CD4-positive, alpha-beta memory T cell (primary cell): ENCODE measurements around the gene SLC27A2. TPM values are rescaled to one million over a fixed set of nuclear protein-coding genes. Genes with fewer than 3 reads are reported as not detected.

Experiments used
- CTCF ChIA-PET: fragments of 350-600 bp; sonication (Branson Sonifier 250); formaldehyde crosslinking; loops from one replicate; lab custom pipeline; 2021; ENCODE audit warnings: inconsistent platforms; ENCODE audit not compliant: partially characterized antibody; lab: Charles Lee
- POLR2A ChIA-PET: fragments of 350-600 bp; sonication (Branson Sonifier 250); formaldehyde crosslinking; loops from one replicate; lab custom pipeline; 2021; ENCODE audit not compliant: partially characterized antibody; lab: Charles Lee
- DNase-seq, 5 donors: peaks; one replicate each; pipeline versions ENCODE4 v3.0.0 to v3.0.0-alpha.2; 2020 to 2022; ENCODE audit warnings: mixed read lengths in 1 of 5
- H3K27ac ChIP-seq: one replicate; pipeline ENCODE4 v1.7.0; 2013; ENCODE audit warnings: low read depth, low read length
- H3K27me3 ChIP-seq: 2 replicates; pipeline ENCODE4 v1.7.0; 2013; ENCODE audit warnings: mild to moderate bottlenecking, low read length, moderate library complexity; ENCODE audit not compliant: insufficient read depth
- H3K36me3 ChIP-seq: 2 replicates; pipeline ENCODE4 v1.7.0; 2013; ENCODE audit warnings: mild to moderate bottlenecking, low read length, moderate library complexity; ENCODE audit not compliant: insufficient read depth
- H3K4me1 ChIP-seq: 2 replicates; pipeline ENCODE4 v1.7.0; 2013; ENCODE audit warnings: mild to moderate bottlenecking, low read length, moderate library complexity; ENCODE audit not compliant: insufficient read depth
- H3K4me3 ChIP-seq, 2 donors: one replicate each; pipeline ENCODE4 v1.7.0; 2013; ENCODE audit warnings: low read length in 2 of 2, mild to moderate bottlenecking in 1 of 2
- H3K9me3 ChIP-seq, 2 donors: one replicate each; pipeline ENCODE4 v1.7.0; 2013; ENCODE audit warnings: low read length in 2 of 2, control low read depth in 1 of 2; ENCODE audit not compliant: control insufficient read depth in 1 of 2
- H3K27ac Mint-ChIP-seq, 7 donors: one replicate each; pipeline ENCODE4 v1.8.0; 2020 to 2021; ENCODE audit warnings: mixed read lengths in 7 of 7, mild to moderate bottlenecking in 6 of 7, inconsistent platforms in 3 of 7, moderate library complexity in 3 of 7
- H3K27me3 Mint-ChIP-seq, 2 donors: one replicate each; pipeline ENCODE4 v1.8.0; 2020 to 2021; ENCODE audit warnings: mixed read lengths in 2 of 2
- H3K36me3 Mint-ChIP-seq, 2 donors: one replicate each; pipeline ENCODE4 v1.8.0; 2020 to 2021; ENCODE audit warnings: mixed read lengths in 2 of 2, inconsistent platforms in 1 of 2, mild to moderate bottlenecking in 1 of 2
- H3K4me1 Mint-ChIP-seq, 4 donors: one replicate each; pipeline ENCODE4 v1.8.0; 2020 to 2021; ENCODE audit warnings: mixed read lengths in 4 of 4, mild to moderate bottlenecking in 1 of 4
- H3K4me3 Mint-ChIP-seq, 8 donors: one replicate each; pipeline ENCODE4 v1.8.0; 2020 to 2021; ENCODE audit warnings: mixed read lengths in 8 of 8, mild to moderate bottlenecking in 7 of 8, moderate library complexity in 6 of 8, inconsistent platforms in 3 of 8
- H3K9me3 Mint-ChIP-seq, 8 donors: one replicate each; pipeline ENCODE4 v1.8.0; 2020 to 2021; ENCODE audit warnings: mixed read lengths in 8 of 8, mild to moderate bottlenecking in 5 of 8, inconsistent platforms in 3 of 8, moderate library complexity in 1 of 8
- intact Hi-C: fragments of 100-400 bp; cut with micrococcal nuclease; formaldehyde crosslinking; loops from one replicate; pipeline ENCODE4 v1.15.1; 2023
- polyA plus RNA-seq, 2 donors: library from polyadenylated mRNA; unstranded; fragments of 300-500 nt; fragmentation: Illumina TruSeq; gene quantifications; one replicate each; pipeline ENCODE4 v1.2.3, GENCODE V29; 2021
- total RNA-seq, 2 experiments: library from RNA; stranded (reverse); gene quantifications; one replicate each; pipeline ENCODE4 v1.2.3, GENCODE V29; 2021

The SLC27A2 gene
- total and polyA plus RNA-seq, 4 experiments from 2014 or later = 0.61 to 0.93 (median 0.75) TPM; not detected in 1

DNA sequence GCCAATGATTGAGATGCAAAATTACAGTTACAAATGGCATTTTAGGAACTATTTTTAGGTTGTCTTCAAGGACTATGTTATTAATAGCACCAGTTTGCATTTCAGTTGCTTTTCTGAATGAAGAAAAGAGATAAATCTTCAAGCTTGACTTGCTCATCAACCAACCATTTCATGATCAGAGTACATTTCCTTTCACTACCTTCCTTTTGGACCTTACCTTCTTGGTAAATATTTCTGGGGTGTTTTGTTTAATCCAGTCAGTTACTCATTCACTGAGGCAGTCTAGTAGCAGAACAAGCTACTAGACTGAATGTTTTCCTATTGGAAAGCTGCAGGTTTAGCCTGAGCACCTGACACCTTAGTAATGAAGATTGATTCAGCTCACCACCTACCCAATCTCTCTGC, 8.2 kb downstream of the SLC27A2 start:
- POLR2A ChIA-PET = no interaction called here
- no peak for DNase-seq
- H3K36me3 Mint-ChIP-seq = no peaks in the 10 kb centered on the region
- no peak overlapping the region for H3K4me3 Mint-ChIP-seq
- H3K4me3 ChIP-seq = no peak overlapping the region
- intact Hi-C loops = no loop called here
- no peak overlapping the region for H3K27ac Mint-ChIP-seq
- H3K9me3 ChIP-seq = no peaks in the 10 kb centered on the region
- H3K27me3 ChIP-seq = no peaks in the 10 kb centered on the region
- H3K27ac ChIP-seq = no peak overlapping the region
- no peaks in the 10 kb centered on the region for H3K4me1 ChIP-seq
- no peaks in the 10 kb centered on the region for H3K36me3 ChIP-seq
- no peaks in the 10 kb centered on the region for H3K27me3 Mint-ChIP-seq
- CTCF ChIA-PET = no interaction called here
- no peaks in the 10 kb centered on the region for H3K9me3 Mint-ChIP-seq
- H3K4me1 Mint-ChIP-seq = no peaks in the 10 kb centered on the region

DNA sequence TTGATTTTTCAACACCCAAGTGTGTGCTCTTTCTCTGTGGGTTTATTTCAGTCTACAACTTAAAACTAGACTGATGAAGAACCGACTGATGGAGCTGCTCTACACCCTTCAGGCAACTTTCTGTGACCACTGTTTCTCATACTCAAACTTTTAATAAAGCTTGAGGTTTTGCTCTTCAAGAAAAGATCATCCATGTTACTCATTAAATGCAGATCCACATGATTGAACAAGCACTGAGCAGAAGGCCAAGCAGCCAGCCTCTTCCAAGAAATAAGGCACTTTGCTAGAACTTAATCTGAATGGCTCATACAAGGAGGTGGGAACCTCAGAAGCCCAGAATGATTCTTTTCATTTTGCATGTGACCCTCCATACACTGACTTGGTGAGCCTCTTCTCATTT, 8.7 kb downstream of the SLC27A2 start:
- H3K4me1 ChIP-seq = no peaks in the 10 kb centered on the region
- ChIA-PET POLR2A (no interaction called here), CTCF (no interaction called here)
- H3K4me1 Mint-ChIP-seq = no peaks in the 10 kb centered on the region
- no peak overlapping the region for H3K27ac ChIP-seq
- no peak for DNase-seq
- no peaks in the 10 kb centered on the region for H3K36me3 Mint-ChIP-seq
- no peaks in the 10 kb centered on the region for H3K27me3 Mint-ChIP-seq
- H3K4me3 Mint-ChIP-seq = no peak overlapping the region
- no peaks in the 10 kb centered on the region for H3K36me3 ChIP-seq
- H3K27ac Mint-ChIP-seq = no peak overlapping the region
- H3K9me3 ChIP-seq = no peaks in the 10 kb centered on the region
- no peak overlapping the region for H3K4me3 ChIP-seq
- no peaks in the 10 kb centered on the region for H3K9me3 Mint-ChIP-seq
- no peaks in the 10 kb centered on the region for H3K27me3 ChIP-seq
- intact Hi-C loops = no loop called here

GRCh38 chr15:50192164-50192563, 10.2 kb downstream of the SLC27A2 start:
- Mint-ChIP-seq H3K27me3 (no peaks in the 10 kb centered on the region), H3K9me3 (no peaks in the 10 kb centered on the region), H3K4me1 (no peaks in the 10 kb centered on the region), H3K36me3 (no peaks in the 10 kb centered on the region), H3K4me3 (no peak overlapping the region), H3K27ac (no peak overlapping the region)
- H3K4me3 ChIP-seq = no peak overlapping the region
- POLR2A ChIA-PET = interaction anchor here (0.6 kb wide), 1 partner anchor 1332 kb away, joined by 3 read pairs; no protein-coding TSS in a partner anchor
- H3K4me1 ChIP-seq = no peaks in the 10 kb centered on the region
- DNase-seq = no peak
- H3K36me3 ChIP-seq = no peaks in the 10 kb centered on the region
- CTCF ChIA-PET = no interaction called here
- H3K9me3 ChIP-seq = no peaks in the 10 kb centered on the region
- H3K27me3 ChIP-seq = no peaks in the 10 kb centered on the region
- H3K27ac ChIP-seq = no peak overlapping the region
- intact Hi-C loops = no loop called here

GRCh38 chr15:50192926-50193620, 11.1 kb downstream of the SLC27A2 start:
- H3K27ac ChIP-seq = no peak overlapping the region
- no peak overlapping the region for H3K4me3 Mint-ChIP-seq
- H3K4me3 ChIP-seq = no peak overlapping the region
- no peaks in the 10 kb centered on the region for H3K36me3 ChIP-seq
- no peaks in the 10 kb centered on the region for H3K36me3 Mint-ChIP-seq
- H3K9me3 Mint-ChIP-seq = no peaks in the 10 kb centered on the region
- no peaks in the 10 kb centered on the region for H3K27me3 Mint-ChIP-seq
- ChIA-PET CTCF (no interaction called here), POLR2A (no interaction called here)
- no peaks in the 10 kb centered on the region for H3K4me1 Mint-ChIP-seq
- H3K27ac Mint-ChIP-seq = no peak overlapping the region
- no peak for DNase-seq
- no peaks in the 10 kb centered on the region for H3K9me3 ChIP-seq
- no peaks in the 10 kb centered on the region for H3K27me3 ChIP-seq
- intact Hi-C loops = no loop called here
- no peaks in the 10 kb centered on the region for H3K4me1 ChIP-seq

- intact Hi-C loops = no loop called here
These were observed 20.0 kb downstream of the SLC27A2 start for GRCh38 chr15:50202003-50202402.

DNA sequence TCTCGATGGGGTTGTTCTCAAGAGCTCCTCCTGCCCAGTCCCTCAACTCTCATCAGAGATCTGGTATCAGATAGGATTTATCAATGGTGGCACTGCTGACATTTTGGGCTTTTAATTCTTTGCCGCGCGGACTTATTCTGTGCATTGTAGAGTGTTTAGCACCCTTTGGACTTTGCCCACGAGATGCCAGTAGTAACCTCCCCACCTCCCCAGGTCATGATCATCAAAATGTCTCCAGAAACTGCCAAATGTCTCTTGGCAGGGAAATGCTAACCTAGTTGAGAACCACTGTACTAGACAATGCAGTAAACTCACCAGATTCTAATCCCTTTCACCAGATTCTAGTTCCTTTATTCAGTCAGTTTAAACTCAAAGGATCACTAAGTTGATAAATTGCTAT, 24.0 kb downstream of the SLC27A2 start:
- Histone ChIP-seq H3K9me3 (no peaks in the 10 kb centered on the region), H3K4me3 (no peak overlapping the region), H3K27ac (no peak overlapping the region), H3K4me1 (no peaks in the 10 kb centered on the region), H3K27me3 (no peaks in the 10 kb centered on the region), H3K36me3 (no peaks in the 10 kb centered on the region)
- H3K4me1 Mint-ChIP-seq = no peaks in the 10 kb centered on the region
- DNase-seq = no peak
- H3K4me3 Mint-ChIP-seq = no peak overlapping the region
- peaks cover 0 to 7% (median 4%) of the 10 kb centered on the region in 8 donors for H3K9me3 Mint-ChIP-seq
- POLR2A ChIA-PET = no interaction called here
- no peak overlapping the region for H3K27ac Mint-ChIP-seq
- CTCF ChIA-PET = no interaction called here
- peaks cover 2 to 11% of the 10 kb centered on the region in 2 donors for H3K36me3 Mint-ChIP-seq
- peaks cover 0 to 2% of the 10 kb centered on the region in 2 donors for H3K27me3 Mint-ChIP-seq
- intact Hi-C loops = no loop called here

More at GRCh38 chr15:50202003-50202402, 20.0 kb downstream of the SLC27A2 start:
- no peaks in the 10 kb centered on the region for H3K36me3 ChIP-seq
- H3K27me3 ChIP-seq = no peaks in the 10 kb centered on the region
- Mint-ChIP-seq H3K9me3 (no peaks in the 10 kb centered on the region), H3K36me3 (no peaks in the 10 kb centered on the region), H3K27ac (no peak overlapping the region), H3K27me3 (no peaks in the 10 kb centered on the region), H3K4me1 (no peaks in the 10 kb centered on the region), H3K4me3 (no peak overlapping the region)
- ChIA-PET POLR2A (no interaction called here), CTCF (no interaction called here)
- DNase-seq = no peak
- no peak overlapping the region for H3K27ac ChIP-seq
- no peaks in the 10 kb centered on the region for H3K9me3 ChIP-seq
- H3K4me1 ChIP-seq = no peaks in the 10 kb centered on the region
- H3K4me3 ChIP-seq = no peak overlapping the region

DNA sequence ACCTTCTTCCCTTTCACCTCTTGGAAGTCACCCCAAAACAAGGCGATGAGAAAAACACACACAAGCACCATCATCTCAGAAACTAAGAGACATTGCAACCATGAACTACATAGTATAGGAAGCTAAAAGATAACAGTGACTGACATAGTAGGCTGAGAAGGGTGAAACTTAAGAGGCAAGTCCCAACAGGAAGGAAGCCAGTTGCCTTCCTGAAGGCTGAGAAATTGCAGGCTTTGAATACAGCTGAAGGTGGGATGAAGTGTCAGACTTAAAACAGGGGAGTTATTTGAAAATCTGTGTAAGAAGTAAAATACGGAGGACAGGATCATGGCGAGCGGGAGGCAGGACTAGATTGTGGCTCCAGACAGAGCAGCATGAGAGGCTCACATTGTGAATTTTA, 27.8 kb downstream of the SLC27A2 start:
- no peaks in the 10 kb centered on the region for H3K36me3 ChIP-seq
- H3K4me1 Mint-ChIP-seq = no peaks in the 10 kb centered on the region
- H3K9me3 ChIP-seq = no peaks in the 10 kb centered on the region
- ChIA-PET CTCF (no interaction called here), POLR2A (no interaction called here)
- H3K27ac Mint-ChIP-seq = no peak overlapping the region
- peaks cover 4 to 22% of the 10 kb centered on the region in 2 donors for H3K36me3 Mint-ChIP-seq
- H3K9me3 Mint-ChIP-seq = peaks cover 0 to 25% (median 22%) of the 10 kb centered on the region in 8 donors
- H3K27me3 Mint-ChIP-seq = peaks cover 0 to 2% of the 10 kb centered on the region in 2 donors
- no peak for DNase-seq
- no peak overlapping the region for H3K27ac ChIP-seq
- H3K4me3 ChIP-seq = no peak overlapping the region
- no peak overlapping the region for H3K4me3 Mint-ChIP-seq
- intact Hi-C loops = no loop called here
- no peaks in the 10 kb centered on the region for H3K27me3 ChIP-seq
- no peaks in the 10 kb centered on the region for H3K4me1 ChIP-seq
